Panc1 (cell line): ENCODE measurements around the gene MBOAT1. TPM values are rescaled to one million over a fixed set of nuclear protein-coding genes. Genes with fewer than 3 reads are reported as not detected.

ENCODE experiments used
- ATAC-seq: fragments of 200-7000 bp; cut with Tn5 transposase; 2 replicates; pipeline ENCODE4 v1.9.1; 2020; ENCODE audit warnings: mild to moderate bottlenecking, moderate library complexity
- BruUV-seq: library from RNA; stranded (reverse); fragments of 400-500 nt; replicated peaks from 2 replicates; lab custom pipeline; 2021; lab: Mats Ljungman, UMichigan
- CTCF ChIA-PET: fragments of 300-600 bp; sonication (Branson Sonifier 250); formaldehyde crosslinking; loops from one replicate; lab custom pipeline; 2022; ENCODE audit warnings: antibody characterized with exemption; lab: Charles Lee
- POLR2A ChIA-PET: fragments of 300-600 bp; sonication (Branson Sonifier 250); formaldehyde crosslinking; loops from one replicate; lab custom pipeline; 2022; ENCODE audit warnings: antibody characterized with exemption; lab: Charles Lee
- DNase-seq: peaks from one replicate; pipeline ENCODE4 v3.0.0-alpha.2; 2010; ENCODE audit warnings: low read depth, low spot score
- H3K27ac ChIP-seq: 2 replicates; pipeline ENCODE4 v1.5.1; 2011; ENCODE audit warnings: mild to moderate bottlenecking, low read length, inconsistent platforms
- H3K27me3 ChIP-seq: fragments of 200-500 bp; sonication (Bioruptor generic); 2 replicates; pipeline ENCODE4 v1.6.0; 2014; ENCODE audit warnings: low read length, inconsistent platforms; ENCODE audit not compliant: control insufficient read depth, insufficient read depth
- H3K36me3 ChIP-seq: fragments of 200-500 bp; sonication (Bioruptor generic); 2 replicates; pipeline ENCODE4 v1.5.1; 2014; ENCODE audit warnings: inconsistent platforms, mild to moderate bottlenecking, low read length, moderate library complexity; ENCODE audit not compliant: control insufficient read depth, insufficient read depth
- H3K4me1 ChIP-seq: 2 replicates; pipeline ENCODE4 v1.5.1; 2011; ENCODE audit warnings: inconsistent platforms, mild to moderate bottlenecking, low read length, moderate library complexity; ENCODE audit not compliant: control insufficient read depth, insufficient read depth
- H3K4me3 ChIP-seq, 2 experiments: 2 replicates each; pipeline ENCODE4 v1.5.1; 2011 to 2012; ENCODE audit warnings: low read depth in 2 of 2, low read length in 2 of 2, mild to moderate bottlenecking in 2 of 2, inconsistent platforms in 1 of 2, moderate library complexity in 1 of 2
- H3K9me3 ChIP-seq: fragments of 200-500 bp; sonication (Bioruptor generic); 2 replicates; pipeline ENCODE4 v1.5.1; 2014; ENCODE audit warnings: low read depth, mild to moderate bottlenecking, inconsistent platforms, low read length, moderate library complexity; ENCODE audit not compliant: control insufficient read depth, insufficient read depth
- POLR2AphosphoS5 ChIP-seq: IDR thresholded peaks from 2 replicates; pipeline ENCODE4 v1.6.1; 2012; ENCODE audit warnings: mild to moderate bottlenecking, low read depth, low read length, moderate library complexity
- SIN3A ChIP-seq: IDR thresholded peaks from 2 replicates; pipeline ENCODE4 v1.6.1; 2012; ENCODE audit warnings: low read depth, mild to moderate bottlenecking, low read length, moderate library complexity, borderline replicate concordance; ENCODE audit not compliant: insufficient read depth
- TCF7L2 ChIP-seq: IDR thresholded peaks from 2 replicates; pipeline ENCODE4 v1.6.1; 2011; ENCODE audit warnings: mild to moderate bottlenecking, low read depth, low read length, inconsistent platforms
- in situ Hi-C: cut with HindIII; loops from 2 replicates; pipeline ENCODE4 v1.10.0; 2016; ENCODE audit warnings: low sequenced_read_pairs, low pct_unique_long_range_greater_than_20kb
- intact Hi-C: fragments of 100-400 bp; cut with micrococcal nuclease; formaldehyde crosslinking; loops from one replicate; pipeline ENCODE4 v1.10.0; 2022; ENCODE audit not compliant: unreplicated experiment
- total RNA-seq: library from RNA; stranded (reverse); gene quantifications from one replicate; pipeline ENCODE4 v1.2.1, GENCODE V29; 2021; ENCODE audit not compliant: unreplicated experiment
- TF ChIP-seq, protein P1 (sequence below): fragments of 450-650 bp; IDR thresholded peaks from 2 replicates; pipeline ENCODE4 v1.5.1; 2017; ENCODE audit warnings: mild to moderate bottlenecking
- TF ChIP-seq, protein P2 (sequence below), 2 experiments: IDR thresholded peaks; 2 replicates each; pipeline ENCODE4 v1.6.1; 2011 to 2012; ENCODE audit warnings: low read depth in 2 of 2, control low read depth in 1 of 2, low read length in 1 of 2, mild to moderate bottlenecking in 1 of 2, moderate library complexity in 1 of 2; ENCODE audit not compliant: insufficient read depth in 1 of 2

MBOAT1 gene
- total RNA-seq, 1 experiment from 2014 or later, result 15.1 TPM

DNA sequence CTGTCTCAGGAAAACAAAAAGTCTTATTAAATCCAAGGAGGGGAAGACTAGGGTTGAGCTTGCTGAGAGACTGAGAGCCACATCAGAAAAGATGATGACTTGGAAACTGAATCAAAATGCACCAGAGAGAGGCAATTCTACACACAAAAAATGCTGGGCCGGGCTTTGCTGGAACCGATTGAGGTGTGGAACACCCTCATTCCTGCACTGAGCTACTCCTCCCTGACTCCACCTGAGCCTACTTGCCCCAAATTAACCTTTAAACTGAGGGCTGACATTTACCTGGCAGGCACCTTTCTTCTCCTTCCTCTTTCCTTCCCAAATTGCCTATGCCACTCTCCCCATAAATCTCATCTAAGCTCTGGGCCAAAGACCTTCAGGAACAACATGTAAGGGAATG is 40.8 kb upstream of the MBOAT1 start:
- Histone ChIP-seq H3K9me3 (no peaks in the 10 kb centered on the region), H3K4me1 (no peaks in the 10 kb centered on the region), H3K27ac (no peak overlapping the region), H3K36me3 (no peaks in the 10 kb centered on the region), H3K27me3 (no peaks in the 10 kb centered on the region), H3K4me3 (no peak overlapping the region)
- in situ Hi-C loops (no loop called here), intact Hi-C loops (no loop called here)
- DNase-seq (no peak), ATAC-seq (no peak)
- CTCF ChIA-PET, result no interaction called here
- TF ChIP-seq SIN3A (no peak), TCF7L2 (no peak), POLR2AphosphoS5 (no peak)
- TF ChIP-seq, protein P1, sequence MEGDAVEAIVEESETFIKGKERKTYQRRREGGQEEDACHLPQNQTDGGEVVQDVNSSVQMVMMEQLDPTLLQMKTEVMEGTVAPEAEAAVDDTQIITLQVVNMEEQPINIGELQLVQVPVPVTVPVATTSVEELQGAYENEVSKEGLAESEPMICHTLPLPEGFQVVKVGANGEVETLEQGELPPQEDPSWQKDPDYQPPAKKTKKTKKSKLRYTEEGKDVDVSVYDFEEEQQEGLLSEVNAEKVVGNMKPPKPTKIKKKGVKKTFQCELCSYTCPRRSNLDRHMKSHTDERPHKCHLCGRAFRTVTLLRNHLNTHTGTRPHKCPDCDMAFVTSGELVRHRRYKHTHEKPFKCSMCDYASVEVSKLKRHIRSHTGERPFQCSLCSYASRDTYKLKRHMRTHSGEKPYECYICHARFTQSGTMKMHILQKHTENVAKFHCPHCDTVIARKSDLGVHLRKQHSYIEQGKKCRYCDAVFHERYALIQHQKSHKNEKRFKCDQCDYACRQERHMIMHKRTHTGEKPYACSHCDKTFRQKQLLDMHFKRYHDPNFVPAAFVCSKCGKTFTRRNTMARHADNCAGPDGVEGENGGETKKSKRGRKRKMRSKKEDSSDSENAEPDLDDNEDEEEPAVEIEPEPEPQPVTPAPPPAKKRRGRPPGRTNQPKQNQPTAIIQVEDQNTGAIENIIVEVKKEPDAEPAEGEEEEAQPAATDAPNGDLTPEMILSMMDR, result no peak
- TF ChIP-seq, protein P2, sequence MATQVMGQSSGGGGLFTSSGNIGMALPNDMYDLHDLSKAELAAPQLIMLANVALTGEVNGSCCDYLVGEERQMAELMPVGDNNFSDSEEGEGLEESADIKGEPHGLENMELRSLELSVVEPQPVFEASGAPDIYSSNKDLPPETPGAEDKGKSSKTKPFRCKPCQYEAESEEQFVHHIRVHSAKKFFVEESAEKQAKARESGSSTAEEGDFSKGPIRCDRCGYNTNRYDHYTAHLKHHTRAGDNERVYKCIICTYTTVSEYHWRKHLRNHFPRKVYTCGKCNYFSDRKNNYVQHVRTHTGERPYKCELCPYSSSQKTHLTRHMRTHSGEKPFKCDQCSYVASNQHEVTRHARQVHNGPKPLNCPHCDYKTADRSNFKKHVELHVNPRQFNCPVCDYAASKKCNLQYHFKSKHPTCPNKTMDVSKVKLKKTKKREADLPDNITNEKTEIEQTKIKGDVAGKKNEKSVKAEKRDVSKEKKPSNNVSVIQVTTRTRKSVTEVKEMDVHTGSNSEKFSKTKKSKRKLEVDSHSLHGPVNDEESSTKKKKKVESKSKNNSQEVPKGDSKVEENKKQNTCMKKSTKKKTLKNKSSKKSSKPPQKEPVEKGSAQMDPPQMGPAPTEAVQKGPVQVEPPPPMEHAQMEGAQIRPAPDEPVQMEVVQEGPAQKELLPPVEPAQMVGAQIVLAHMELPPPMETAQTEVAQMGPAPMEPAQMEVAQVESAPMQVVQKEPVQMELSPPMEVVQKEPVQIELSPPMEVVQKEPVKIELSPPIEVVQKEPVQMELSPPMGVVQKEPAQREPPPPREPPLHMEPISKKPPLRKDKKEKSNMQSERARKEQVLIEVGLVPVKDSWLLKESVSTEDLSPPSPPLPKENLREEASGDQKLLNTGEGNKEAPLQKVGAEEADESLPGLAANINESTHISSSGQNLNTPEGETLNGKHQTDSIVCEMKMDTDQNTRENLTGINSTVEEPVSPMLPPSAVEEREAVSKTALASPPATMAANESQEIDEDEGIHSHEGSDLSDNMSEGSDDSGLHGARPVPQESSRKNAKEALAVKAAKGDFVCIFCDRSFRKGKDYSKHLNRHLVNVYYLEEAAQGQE (IDR thresholded peaks at IDR 0.05; ENCODE audit: insufficient read depth in 1 of 2, low read depth in 2 of 2, low read length in 1 of 2), result no peak
- BruUV-seq, result no TSS peak
- POLR2A ChIA-PET, result no interaction called here

DNA sequence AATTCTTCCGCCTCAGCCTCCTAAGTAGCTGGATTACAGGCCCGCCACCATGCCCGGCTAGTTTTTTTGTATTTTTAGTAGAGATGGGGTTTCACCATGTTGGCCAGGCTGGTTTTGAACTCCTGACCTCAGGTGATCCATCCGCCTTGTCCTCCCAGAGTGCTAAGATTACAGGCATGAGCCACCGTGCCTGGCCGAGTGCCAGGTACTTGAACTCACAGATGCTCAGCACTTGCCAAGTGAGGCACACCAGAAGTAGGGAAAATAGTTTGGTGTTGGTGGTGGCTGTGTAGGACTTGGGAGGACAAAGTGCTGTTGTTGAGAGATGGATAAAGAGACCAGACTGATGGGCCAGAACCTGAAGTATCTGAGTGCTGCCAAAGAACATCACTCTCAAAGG is 40.0 kb upstream of the MBOAT1 start:
- ChIA-PET POLR2A (no interaction called here), CTCF (no interaction called here)
- no peak overlapping the region for H3K27ac ChIP-seq
- ATAC-seq (no peak), DNase-seq (no peak)
- H3K27me3 ChIP-seq, result no peaks in the 10 kb centered on the region
- H3K4me1 ChIP-seq, result no peaks in the 10 kb centered on the region
- H3K9me3 ChIP-seq, result no peaks in the 10 kb centered on the region
- TF ChIP-seq TCF7L2, result no peak
- TF ChIP-seq, protein P1, result no peak
- no peak for TF ChIP-seq POLR2AphosphoS5
- no peak for TF ChIP-seq SIN3A
- TF ChIP-seq, protein P2 (IDR thresholded peaks at IDR 0.05; ENCODE audit: insufficient read depth in 1 of 2, low read depth in 2 of 2, low read length in 1 of 2), result no peak
- in situ Hi-C loops (no loop called here), intact Hi-C loops (no loop called here)
- no TSS peak for BruUV-seq
- no peak overlapping the region for H3K4me3 ChIP-seq
- H3K36me3 ChIP-seq, result no peaks in the 10 kb centered on the region
